HG03457 (cell line): ENCODE data around the gene GLIPR1L2.
"Not testable (repeated sequence)": the region's sequence is repeated elsewhere in the genome, so short reads cannot be mapped to it uniquely, and the experiment has no call there.

Experiments
- ATAC-seq: cut with Tn5 transposase; IDR thresholded peaks from one replicate; pipeline ENCODE4 v1.9.1; 2021; ENCODE audit warnings: moderate number of reproducible peaks; ENCODE audit not compliant: unreplicated experiment

GLIPR1L2 gene

DNA sequence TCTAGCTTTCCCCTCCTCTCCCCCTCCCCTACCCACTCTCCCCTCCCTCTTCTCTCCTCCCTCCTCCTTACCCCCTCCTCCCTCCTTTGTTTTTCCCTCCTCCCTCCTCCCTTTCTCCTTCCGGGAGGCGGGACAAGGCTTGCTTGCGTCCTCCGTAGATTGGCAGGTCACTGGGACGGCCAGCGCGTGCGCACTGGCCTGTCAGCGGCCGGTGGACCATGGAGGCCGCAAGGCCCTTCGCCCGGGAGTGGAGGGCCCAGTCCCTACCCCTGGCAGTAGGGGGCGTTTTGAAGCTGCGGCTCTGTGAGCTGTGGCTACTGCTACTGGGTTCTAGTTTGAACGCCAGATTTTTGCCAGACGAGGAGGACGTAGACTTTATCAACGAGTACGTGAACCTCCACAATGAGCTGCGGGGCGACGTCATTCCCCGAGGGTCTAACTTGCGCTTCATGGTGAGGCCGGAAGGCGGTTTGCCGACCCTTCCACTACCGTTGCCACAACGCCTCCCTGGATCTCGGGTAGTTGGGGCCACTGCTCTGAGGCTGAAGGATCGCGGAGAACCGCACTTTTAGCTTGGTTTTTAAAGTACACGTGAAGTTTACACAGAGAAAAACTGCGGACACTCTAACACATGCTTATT, at the start of gene GLIPR1L2:
Gene GLIPR1L2 (plus strand): TSS at position 191 of the 640 bp plus-strand sequence. CDS start 28 bp downstream, at position 219.
- ATAC-seq: peak; percentile 98

DNA sequence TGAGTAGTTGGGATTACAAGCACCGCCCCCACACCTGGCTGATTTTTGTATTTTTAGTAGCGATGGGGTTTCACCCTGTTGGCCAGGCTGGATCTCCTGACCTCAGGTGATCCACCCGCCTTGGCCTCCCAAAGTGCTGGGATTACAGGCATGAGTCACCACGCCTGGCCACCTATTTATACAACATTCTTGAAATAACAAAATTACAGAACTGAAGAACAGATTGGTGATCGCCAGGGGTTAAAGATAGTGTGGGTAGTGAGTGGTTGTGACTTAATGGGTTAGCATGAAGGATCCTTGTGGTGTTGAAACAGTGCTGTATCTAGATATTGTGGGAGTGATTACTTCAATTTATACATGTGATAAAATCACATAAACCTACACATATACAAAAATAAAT, 49.0 kb upstream of the GLIPR1L2 start:
- ATAC-seq: no peak

DNA sequence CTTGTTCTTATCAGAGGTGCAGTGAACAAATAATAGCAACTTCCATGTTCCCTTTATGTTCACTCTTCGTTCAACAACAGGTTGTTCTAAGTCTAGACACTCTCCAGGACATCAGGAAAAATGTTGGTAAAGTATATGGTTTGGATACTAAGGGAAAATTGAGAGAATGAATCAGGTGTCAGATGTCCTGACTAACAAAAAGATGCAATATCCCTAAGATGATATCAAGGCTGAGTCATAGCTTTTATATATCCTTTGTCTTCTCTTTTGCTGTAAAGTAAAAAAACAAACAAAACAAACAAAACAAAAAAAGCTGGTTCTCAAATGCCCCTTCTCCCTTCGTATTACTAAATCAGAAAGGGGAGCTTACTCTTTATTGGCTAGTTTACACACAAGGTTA, 45.4 kb upstream of the GLIPR1L2 start:
- no peak for ATAC-seq

DNA sequence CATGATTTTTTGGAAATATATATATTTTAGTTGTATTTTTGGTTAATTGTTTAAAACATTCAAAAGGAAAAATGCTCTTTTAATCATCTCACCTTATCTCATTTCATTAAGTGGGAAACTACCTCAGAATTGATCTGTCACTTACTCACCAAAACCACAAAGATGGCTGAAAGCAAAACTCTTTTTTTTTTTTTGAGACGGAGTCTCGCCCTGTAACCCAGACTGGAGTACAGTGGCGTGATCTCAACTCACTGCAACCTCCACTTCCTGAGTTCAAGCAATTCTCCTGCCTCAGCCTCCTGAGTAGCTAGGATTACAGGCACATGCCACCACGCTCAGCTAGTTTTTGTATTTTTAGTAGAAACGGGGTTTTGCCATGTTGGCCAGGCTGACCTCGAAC, 44.7 kb upstream of the GLIPR1L2 start:
- not testable (repeated sequence) for ATAC-seq

DNA sequence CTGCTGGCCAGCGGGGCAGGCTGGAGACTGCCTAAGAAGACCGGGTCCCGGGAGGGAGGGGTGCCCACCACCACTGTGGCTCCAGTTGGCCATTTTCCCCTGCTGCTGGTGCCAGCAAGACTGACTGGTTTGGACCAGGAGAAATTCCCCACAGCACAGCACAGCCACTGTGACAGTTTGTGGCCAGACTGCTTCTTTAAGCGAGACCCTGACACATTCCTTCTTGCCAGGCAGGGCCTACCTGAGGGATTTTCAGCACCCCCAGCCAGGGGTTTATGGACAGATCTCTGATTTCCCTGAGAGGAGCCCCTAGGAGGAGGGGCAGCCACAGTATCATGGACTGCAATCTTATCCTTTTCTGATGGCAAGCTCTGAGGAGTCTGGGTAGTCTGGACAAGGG, 40.9 kb upstream of the GLIPR1L2 start:
- ATAC-seq: no peak

DNA sequence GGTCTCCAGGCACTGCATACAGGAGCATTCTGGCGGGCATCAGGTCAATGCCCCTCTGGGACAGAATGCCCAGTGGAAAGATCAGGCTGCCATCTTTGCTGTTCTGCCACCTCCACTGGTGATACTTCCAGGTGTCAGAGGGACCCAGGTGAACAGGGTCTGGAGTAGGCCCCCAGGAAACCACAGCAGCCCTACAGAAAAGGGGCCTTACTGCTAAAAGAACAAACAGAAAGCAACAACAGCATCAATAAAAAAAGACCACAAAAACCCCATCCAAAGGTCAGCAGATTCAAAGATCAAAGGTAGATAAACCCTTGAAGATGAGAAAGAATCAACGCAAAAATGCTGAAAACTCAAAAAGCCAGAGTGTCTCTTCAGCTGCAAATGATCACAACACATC, 40.5 kb upstream of the GLIPR1L2 start:
- ATAC-seq: no peak

DNA sequence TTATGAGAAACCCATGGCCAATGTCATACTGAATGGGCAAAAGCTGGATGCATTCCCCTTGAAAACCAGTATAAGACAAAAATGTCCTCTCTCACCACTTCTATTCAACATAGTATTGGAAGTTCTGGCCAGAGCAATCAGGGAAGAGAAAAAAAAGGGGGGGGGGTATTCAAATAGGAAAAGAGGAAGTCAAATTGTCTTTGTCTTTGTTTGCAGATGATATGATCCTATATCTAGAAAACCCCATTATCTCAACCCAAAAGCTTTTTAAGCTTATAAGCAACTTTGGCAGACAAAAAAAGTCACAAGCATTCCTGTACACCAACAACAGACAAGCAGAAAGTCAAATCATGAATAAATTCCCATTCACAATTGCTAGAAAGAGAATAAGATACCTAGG, 36.9 kb upstream of the GLIPR1L2 start:
- ATAC-seq: no peak

DNA sequence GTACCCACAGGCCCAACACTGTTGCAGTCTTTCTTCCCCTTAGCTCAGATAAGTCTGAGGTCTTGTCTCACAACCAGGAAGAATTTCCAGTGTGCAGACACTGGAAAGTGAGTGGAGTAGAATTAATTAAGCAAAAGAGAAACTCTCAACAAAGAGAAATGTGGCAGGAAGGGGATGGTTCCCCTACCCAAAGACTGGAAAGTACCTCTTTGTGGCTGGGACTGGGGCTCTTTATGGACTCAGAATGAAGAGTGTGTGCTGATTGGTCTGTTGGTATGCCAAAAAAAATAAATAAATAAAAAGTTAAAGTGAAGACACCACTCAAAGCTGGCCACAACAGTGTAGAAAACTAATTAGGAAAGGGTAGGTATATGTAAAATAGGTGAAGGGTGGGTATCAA, 30.0 kb upstream of the GLIPR1L2 start:
- ATAC-seq: peak; percentile 51

DNA sequence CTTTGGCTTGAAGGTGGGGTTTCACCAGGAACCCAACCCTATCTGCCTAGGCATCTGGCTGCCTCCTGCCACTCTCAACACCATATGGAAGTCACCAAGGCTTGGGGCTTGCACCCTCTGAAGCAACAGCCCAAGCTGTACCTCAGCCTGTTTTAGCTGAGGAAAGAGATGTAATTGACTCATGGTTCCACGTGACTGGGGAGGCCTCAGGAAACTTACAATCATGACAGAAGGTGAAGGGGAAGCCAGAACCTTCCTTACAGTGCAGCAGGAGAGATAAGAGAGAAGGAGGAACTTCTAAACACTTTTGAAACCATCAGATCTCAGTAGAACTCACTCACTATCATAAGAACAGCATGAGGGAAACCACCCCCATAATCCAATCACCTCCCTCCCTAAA, 29.5 kb upstream of the GLIPR1L2 start:
- ATAC-seq: no peak

DNA sequence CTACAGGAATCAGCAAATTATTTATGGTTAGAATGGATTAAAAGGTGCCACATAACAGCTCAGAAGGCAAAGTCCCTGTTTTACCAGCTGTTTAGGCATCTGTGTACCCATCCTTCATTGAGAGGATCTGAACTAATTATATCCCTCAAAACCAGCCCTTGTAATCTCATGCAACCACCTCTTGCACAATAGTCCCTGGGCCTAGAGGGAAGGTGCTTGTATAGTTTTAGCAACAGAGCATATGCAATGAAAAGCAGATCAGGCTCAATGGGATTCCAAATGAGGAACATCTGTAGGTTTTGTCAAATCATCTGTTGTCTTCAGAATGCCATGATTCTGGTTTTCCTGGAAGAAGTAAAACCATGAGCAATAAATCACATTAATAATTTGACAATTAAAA, 26.0 kb upstream of the GLIPR1L2 start:
- no peak for ATAC-seq

DNA sequence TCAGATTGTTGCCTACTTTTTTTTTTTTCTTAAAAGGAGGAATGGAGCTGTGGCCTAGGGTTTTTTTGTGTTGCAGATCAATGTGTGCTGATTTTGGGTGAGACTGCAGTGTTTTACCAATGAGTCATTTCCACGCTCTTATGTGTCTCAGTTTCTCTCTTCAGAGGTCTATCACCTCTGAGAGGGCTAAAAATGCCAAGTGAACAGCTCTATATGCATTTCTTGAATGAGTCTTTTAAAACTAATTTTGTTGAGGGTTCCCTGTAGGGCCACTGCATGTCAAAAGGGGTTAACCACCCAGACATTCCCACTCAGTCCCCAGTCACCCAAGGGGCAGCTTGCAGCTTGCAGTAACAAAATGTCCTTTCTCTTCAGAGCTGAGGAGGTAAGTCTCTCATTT, 24.3 kb upstream of the GLIPR1L2 start:
- no peak for ATAC-seq

DNA sequence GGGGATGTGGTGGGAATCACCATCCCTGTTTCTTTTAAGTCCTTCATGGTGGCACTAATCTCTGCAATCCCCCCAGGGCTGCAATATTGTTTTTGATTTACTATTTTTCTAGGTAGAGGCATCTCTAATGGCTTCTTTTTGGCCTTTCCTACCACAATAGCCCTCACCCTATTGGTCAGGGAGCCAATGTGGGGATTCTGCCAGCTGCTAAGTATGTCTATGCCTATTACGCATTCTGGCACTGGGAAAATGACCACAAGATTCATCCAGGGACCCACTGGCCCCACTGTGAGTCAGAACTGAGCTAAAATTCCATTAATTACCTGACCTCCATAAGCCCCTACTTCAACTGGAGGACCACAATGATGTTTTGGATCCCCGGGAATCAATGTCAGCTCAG, 15.9 kb upstream of the GLIPR1L2 start:
- no peak for ATAC-seq

DNA sequence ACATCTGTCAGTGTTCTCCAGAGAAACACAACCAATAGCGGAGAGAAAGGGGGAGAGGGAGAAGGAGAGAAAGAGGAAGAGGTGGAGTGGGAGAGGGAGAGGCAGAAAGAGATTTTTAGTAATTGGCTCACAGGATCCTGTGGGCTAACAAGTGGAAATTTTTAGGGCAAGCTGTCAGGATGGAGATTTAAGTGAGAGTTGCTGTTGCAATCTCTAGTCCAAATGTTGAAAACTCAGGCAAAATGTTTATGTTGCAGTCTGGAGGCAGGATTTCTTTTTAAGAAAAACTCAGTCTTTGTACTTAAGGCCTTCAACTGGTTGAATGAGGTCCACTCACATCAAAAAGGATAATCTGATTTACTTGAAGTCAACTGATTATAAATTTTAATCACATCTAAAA, 12.5 kb upstream of the GLIPR1L2 start:
- ATAC-seq: no peak

DNA sequence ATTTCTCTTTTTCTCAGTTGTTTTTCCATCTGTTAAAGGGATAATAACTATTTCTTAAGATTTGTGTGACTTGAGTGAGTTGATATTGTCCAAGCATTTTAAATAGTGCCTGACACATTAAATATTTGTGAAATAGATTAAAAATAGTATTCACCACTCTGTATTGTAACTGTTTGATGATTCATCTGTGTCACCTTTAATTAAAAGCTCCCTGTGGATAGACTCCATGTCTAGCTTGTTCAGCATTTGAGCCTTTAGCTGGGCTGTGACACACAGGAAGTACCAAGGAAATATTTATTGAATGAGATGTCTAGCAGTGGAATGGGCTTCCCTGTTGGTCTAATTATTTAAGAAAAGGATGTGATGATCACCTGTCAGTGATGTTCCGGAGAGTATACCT, 1.8 kb upstream of the GLIPR1L2 start:
- no peak for ATAC-seq

DNA sequence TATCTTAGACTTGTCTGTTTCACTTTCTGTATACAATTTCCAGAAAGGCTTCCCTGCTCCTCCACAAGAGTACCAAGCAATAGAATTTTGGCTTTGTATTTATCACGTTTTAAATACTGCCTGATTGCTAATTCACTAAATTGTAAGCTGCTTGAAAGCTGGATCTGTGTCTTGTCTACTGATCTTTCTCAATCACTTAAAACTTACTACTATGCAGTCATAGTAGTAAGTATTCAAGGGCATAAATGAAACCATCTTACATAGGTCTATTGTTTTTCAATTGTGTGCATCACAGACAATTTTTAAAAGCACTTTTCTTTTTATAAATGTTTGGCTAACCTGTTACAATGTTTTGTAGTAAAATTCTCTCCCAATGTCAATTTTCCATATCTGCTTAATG, 1.2 kb upstream of the GLIPR1L2 start:
- ATAC-seq: no peak

DNA sequence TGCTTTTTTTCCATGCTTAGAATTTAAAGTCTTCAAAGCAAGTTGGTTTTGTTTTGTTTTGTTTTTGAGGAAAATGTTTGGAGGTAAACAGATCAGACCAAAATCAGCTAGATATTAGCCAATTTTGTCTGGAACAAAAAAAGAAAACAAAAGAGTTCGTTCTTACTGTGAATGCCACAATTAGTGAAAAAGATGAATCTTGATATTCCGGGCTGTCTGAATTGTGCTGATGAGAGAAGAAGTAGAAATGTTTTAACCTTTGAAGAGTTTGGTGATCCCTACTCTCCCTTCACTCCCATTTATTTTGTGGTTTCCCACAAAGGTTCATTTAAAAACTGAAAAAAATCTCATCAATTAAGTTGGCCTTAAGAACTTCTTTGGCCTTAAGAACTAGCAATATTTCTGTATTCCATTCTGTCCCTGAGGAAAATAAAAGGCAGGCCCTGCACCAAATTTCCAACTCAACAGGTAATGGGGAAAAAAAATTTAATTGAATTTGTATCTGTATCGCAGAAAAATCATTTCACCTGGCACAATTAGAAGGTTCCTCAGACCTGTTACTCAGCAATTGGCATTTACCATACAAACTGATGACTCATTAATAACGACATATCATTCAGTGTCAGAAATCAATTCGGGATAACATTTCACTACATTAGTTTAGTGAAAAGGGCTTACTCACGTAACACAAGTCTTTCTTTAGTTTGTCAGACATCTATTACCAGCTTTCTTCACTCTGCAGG, 562 bp upstream of the GLIPR1L2 start:
- ATAC-seq: peak; percentile 5

DNA sequence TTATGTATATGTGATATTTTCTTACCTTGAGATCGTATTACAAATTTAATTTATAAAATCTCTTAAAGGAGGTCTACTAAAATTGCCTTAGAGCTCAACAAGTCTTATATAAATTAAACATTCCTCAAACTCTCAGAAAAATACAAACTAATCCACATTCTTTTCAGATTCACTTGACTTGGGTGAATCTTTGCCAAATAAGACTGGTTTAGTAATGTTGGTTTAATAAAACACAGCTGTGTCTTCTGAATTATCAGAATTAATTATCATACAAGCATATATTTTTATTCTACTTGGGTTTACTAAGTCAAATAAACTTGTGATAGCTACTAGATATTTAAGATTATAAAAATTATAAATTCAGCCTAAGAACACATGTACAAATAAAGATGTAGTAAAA, 13.3 kb downstream of the GLIPR1L2 start:
- ATAC-seq: no peak

DNA sequence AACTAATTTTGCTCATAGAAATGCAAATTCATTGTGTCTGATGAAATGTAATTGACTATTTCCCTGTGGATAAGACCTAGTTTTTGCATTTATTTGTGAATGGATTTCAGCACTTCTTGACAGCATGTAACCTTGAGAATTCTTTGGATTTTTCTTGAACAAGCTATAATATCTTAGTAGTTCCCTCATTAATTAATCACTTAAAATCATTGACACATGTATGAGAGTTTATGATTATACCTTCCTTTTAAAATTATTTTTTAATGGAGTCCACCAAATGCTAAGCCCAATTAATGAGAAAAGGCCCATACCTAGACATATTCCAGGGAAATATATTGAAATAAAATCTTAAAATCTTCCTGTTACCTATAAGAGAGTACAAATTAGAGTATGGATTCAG, 16.8 kb downstream of the GLIPR1L2 start:
- no peak for ATAC-seq

DNA sequence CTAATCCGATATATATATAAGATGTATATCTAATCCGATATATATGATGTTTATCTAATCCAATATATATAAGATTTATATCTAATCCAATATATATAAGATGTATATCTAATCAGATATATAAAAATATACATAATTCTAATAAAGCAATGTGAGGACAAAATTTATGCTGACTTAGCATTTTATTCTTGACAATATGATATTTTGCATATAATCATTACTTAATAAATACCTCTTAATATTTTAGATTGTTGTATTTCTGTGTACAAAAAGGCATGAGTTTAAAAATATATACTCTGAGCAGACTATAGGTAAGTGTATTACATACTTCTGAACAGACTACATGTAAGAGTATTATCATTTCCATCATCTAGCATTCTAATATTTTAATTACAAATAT, 18.9 kb downstream of the GLIPR1L2 start:
- no peak for ATAC-seq

DNA sequence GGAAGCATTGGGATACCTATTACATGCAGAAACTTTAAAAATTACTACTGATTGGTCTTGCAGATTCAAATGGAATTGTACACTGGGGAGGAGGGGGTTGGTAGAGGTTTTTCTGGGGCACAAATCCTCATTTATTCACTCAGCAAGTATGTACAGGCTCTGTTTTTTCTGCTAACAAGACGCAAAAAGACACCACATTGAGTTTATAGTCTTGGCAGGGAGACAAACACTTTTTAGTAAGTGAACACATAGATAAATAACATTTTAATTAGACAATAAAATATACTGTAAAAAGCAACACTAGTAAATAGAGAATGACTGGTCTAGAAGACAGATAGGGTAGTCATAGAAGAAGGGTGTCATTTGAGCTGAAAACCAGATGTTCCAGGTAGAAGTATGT, 23.8 kb downstream of the GLIPR1L2 start:
- ATAC-seq: no peak

DNA sequence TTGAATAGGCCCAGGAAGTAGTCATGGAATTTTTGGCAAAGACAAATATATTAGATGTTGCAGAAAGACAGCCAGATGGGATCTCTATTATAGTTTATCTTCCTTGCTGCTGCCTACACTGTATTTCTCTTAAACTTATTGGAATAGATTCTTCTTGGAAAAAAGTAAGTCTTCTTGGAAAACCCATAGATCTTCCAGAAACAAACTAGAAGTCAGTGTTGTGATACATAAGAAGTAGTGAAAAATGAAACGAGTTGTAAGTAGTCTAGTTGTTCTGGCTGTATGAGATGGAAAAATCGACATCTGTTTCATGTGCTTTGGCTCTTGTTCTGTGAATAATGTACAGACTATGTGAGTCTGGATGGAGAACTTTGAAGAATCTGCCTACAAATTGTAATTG, 29.0 kb downstream of the GLIPR1L2 start:
- ATAC-seq: no peak

DNA sequence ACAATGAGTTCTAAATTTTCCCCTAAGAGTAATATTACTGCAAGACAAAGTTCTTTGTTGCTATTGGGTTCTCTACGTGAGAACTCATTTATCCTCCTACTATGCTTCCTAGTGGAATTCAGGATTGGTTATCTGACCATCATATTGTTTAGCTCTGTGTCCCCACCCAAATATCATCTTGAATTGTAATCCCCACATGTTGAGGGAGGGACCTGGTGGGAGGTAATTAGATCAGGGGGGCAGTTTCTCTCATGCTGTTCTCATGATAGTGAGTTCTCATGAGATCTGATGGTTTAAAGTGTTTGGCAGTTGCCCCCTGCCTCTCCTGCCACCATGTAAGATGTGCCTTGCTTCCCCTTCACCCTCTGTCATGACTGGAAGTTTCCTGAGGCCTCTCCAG, 36.6 kb downstream of the GLIPR1L2 start:
- ATAC-seq: no peak

DNA sequence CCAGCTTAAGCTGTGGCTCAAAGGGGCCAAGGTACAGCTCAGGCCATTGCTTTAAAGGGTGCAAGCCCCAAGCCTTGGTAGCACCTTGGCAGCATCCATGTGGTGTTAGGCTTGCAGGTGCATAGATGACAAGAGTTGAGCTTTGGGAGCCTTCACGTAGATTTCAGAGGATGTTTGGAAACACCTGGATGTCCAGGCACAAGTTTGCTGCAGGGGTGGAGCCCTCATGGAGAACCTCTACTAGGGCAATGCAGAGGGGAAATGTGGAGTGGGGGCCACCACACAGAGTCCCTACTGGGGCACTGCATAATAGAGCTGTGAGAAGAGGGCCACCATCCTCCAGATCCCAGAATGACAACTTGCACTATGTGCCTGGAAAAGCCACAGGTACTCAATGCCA, 37.9 kb downstream of the GLIPR1L2 start:
- ATAC-seq: no peak
